Glutamatergic neuron (in vitro differentiated cells): ENCODE results near the gene RNF5. TPM values are rescaled to one million over a fixed set of nuclear protein-coding genes. Genes with fewer than 3 reads are reported as not detected.

Experiments used
- DNase-seq: peaks from one replicate; pipeline ENCODE4 v3.0.0; 2022
- H3K27ac Mint-ChIP-seq: one replicate; pipeline ENCODE4 v1.8.0; 2020; ENCODE audit warnings: mild to moderate bottlenecking, mixed read lengths, inconsistent platforms; ENCODE audit not compliant: unreplicated experiment
- H3K27me3 Mint-ChIP-seq: one replicate; pipeline ENCODE4 v1.8.0; 2020; ENCODE audit warnings: mild to moderate bottlenecking, moderate library complexity, mixed read lengths, inconsistent platforms; ENCODE audit not compliant: unreplicated experiment
- H3K36me3 Mint-ChIP-seq: one replicate; pipeline ENCODE4 v1.8.0; 2020; ENCODE audit warnings: mild to moderate bottlenecking, mixed read lengths, inconsistent platforms; ENCODE audit not compliant: unreplicated experiment
- H3K4me1 Mint-ChIP-seq: one replicate; pipeline ENCODE4 v1.8.0; 2020; ENCODE audit warnings: mild to moderate bottlenecking, low read depth, mixed read lengths, inconsistent platforms; ENCODE audit not compliant: unreplicated experiment
- H3K4me3 Mint-ChIP-seq: one replicate; pipeline ENCODE4 v1.8.0; 2020; ENCODE audit warnings: mild to moderate bottlenecking, mixed read lengths, inconsistent platforms; ENCODE audit not compliant: unreplicated experiment
- H3K9me3 Mint-ChIP-seq: one replicate; pipeline ENCODE4 v1.8.0; 2020; ENCODE audit warnings: mild to moderate bottlenecking, moderate library complexity, mixed read lengths, inconsistent platforms; ENCODE audit not compliant: unreplicated experiment
- total RNA-seq: library from RNA; stranded (reverse); fragmentation: NEBNext Ultra II Directional; extraction: Animal tissue kit (Norgen Biotek cat#: 25700); gene quantifications from one replicate; pipeline ENCODE4 v1.2.1, GENCODE V29; 2021; ENCODE audit not compliant: unreplicated experiment
- TF ChIP-seq, protein P1 (sequence below): fragments of 200-600 bp; sonication (generic); IDR thresholded peaks from one replicate; pipeline ENCODE4 v1.5.0; 2021; ENCODE audit not compliant: partially characterized antibody, unreplicated experiment

The RNF5 gene
- total RNA-seq, 1 donor from 2014 or later = 103 TPM

- TF ChIP-seq, protein P1, sequence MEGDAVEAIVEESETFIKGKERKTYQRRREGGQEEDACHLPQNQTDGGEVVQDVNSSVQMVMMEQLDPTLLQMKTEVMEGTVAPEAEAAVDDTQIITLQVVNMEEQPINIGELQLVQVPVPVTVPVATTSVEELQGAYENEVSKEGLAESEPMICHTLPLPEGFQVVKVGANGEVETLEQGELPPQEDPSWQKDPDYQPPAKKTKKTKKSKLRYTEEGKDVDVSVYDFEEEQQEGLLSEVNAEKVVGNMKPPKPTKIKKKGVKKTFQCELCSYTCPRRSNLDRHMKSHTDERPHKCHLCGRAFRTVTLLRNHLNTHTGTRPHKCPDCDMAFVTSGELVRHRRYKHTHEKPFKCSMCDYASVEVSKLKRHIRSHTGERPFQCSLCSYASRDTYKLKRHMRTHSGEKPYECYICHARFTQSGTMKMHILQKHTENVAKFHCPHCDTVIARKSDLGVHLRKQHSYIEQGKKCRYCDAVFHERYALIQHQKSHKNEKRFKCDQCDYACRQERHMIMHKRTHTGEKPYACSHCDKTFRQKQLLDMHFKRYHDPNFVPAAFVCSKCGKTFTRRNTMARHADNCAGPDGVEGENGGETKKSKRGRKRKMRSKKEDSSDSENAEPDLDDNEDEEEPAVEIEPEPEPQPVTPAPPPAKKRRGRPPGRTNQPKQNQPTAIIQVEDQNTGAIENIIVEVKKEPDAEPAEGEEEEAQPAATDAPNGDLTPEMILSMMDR = no peak
- Mint-ChIP-seq H3K4me1 (peaks cover 12% of the 10 kb centered on the region), H3K4me3 (peak overlapping the region; percentile 13), H3K36me3 (peaks cover 6% of the 10 kb centered on the region), H3K27ac (peak overlapping the region; percentile 45), H3K9me3 (peaks cover 18% of the 10 kb centered on the region), H3K27me3 (peaks cover 14% of the 10 kb centered on the region)
- DNase-seq = no peak
Observed at GRCh38 chr6:32167761-32168262, 10.4 kb upstream of the RNF5 start.

- TF ChIP-seq, protein P1 = no peak
- no peak overlapping the region for H3K27ac Mint-ChIP-seq
- H3K4me1 Mint-ChIP-seq = peaks cover 12% of the 10 kb centered on the region
- H3K4me3 Mint-ChIP-seq = peak overlapping the region; percentile 13
- peaks cover 6% of the 10 kb centered on the region for H3K36me3 Mint-ChIP-seq
- peaks cover 17% of the 10 kb centered on the region for H3K9me3 Mint-ChIP-seq
- peaks cover 10% of the 10 kb centered on the region for H3K27me3 Mint-ChIP-seq
- no peak for DNase-seq
Observed at GRCh38 chr6:32168350-32168749, 9.9 kb upstream of the RNF5 start.

DNA sequence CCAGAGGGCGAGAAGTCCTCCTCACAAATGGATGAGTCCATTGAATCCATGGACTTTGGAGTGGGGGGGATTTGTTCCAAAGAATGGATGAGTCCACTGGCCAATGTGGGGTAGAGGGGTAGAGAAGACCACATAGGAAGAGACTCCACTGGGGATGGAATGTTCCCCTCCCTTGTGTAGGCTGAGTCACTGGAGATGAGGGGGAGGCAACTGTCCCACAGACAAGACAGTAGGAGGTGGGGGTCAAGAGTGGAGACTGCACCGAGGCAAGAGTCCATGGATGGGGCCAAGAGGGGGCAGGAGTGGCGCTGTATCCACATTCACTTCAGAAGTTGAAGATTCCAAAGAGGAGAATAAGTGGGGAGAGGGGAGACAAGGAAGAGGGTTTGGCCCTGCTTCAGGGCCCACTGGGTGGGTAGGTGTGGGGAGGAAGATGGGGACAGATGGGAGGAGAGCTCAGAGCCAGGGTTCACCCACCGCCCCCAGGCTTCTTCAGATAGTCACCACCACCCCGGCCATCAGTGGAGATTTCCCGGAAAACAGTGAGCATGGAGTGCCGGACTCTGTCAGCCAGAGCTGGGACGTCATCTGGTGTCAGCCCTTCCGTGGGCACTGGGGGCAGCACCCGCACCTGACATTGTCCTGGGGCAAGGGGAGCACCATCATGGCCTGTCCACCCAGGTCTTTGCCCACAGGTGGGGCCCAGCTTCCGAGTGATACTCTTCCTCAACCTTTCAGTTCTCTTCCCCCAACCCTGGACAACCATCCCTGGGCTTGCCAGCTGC, 9.2 kb upstream of the RNF5 start:
- Mint-ChIP-seq H3K4me1 (peaks cover 12% of the 10 kb centered on the region), H3K36me3 (peaks cover 6% of the 10 kb centered on the region), H3K4me3 (peak overlapping the region; percentile 38), H3K27ac (no peak overlapping the region), H3K27me3 (peaks cover 10% of the 10 kb centered on the region), H3K9me3 (peaks cover 15% of the 10 kb centered on the region)
- DNase-seq = no peak
- TF ChIP-seq, protein P1 = no peak

GRCh38 chr6:32170294-32170693, 7.9 kb upstream of the RNF5 start:
- Mint-ChIP-seq H3K9me3 (peaks cover 19% of the 10 kb centered on the region), H3K27me3 (peaks cover 6% of the 10 kb centered on the region), H3K4me3 (no peak overlapping the region), H3K27ac (no peak overlapping the region), H3K36me3 (peaks cover 6% of the 10 kb centered on the region), H3K4me1 (peaks cover 21% of the 10 kb centered on the region)
- TF ChIP-seq, protein P1 = no peak
- DNase-seq = no peak

DNA sequence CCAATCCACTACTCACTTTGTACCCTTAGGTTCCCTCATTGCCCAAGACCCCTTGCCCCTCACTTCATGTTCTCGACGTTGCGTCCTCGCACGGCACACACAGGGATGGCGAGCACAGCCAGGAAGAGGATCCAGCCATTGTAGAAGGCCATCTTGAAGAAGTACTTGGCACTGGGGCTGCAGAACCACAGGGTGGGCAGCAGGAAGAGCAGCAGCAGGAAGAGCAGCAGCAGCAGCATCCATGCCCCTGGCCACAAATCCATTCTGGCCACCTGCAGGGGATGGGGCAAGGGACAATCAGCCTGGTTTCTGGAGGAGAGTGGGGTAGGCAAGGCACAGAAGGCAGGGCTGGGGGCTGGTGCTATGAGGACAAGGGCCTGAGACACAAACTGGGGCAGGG, 7.0 kb upstream of the RNF5 start:
- Mint-ChIP-seq H3K4me1 (peaks cover 23% of the 10 kb centered on the region), H3K4me3 (peak overlapping the region; percentile 18), H3K9me3 (peaks cover 13% of the 10 kb centered on the region), H3K27me3 (peaks cover 6% of the 10 kb centered on the region), H3K36me3 (peaks cover 6% of the 10 kb centered on the region), H3K27ac (no peak overlapping the region)
- DNase-seq = no peak
- TF ChIP-seq, protein P1 = no peak
